Measurements from ENCODE around the gene ZFY.
A peak's percentile ranks its signal among the peaks of the same experiment; 100 is the strongest.

DNA sequence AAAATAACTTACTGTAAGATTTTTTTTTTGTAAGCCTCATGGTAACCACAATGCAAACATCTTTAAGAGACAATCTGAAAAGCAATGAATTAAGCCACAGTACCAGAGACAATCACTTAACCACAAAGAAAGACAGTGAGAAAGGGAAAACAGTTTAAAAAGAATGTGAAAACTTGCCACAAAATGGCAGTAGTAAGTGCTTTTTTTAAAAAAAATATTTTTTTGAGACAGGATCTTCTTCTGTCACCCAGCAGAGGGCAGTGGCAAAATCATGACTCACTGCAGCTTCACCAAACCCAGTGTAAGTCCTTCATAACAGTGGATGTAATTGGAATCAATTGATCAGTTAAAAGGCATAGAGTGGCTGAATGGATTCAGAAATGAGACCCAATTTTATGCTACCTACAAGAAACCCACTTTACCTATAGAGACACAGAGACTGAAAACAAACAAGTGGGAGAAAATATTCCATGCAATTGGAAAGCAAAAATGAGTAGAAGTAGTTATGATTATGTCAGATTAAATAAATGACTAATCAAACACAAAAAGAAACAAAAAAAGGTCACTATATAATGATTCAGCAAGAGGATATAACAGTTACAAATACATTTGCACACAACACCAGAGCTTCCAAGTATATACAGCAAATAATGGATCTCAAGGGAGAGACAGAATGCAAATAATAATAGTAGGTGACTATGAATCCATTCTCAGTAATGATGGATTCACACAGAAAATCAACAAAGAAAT, 21.9 kb upstream of the ZFY start:
- TF ChIP-seq ZNF274 (IDR thresholded peaks at IDR 0.05; ENCODE audit: borderline replicate concordance, extremely low read depth, low read length) (no peak), RBBP5 (IDR thresholded peaks at IDR 0.05; ENCODE audit: borderline replicate concordance, low read depth, low read length) (no peak), YY1 (IDR thresholded peaks at IDR 0.05; ENCODE audit: low read depth, low read length) (no peak), EZH2 (IDR thresholded peaks at IDR 0.05; ENCODE audit: low read depth, low read length, severe bottlenecking) (no peak), CHD1 (IDR thresholded peaks at IDR 0.05; ENCODE audit: low read depth, low read length) (no peak), POLR2A (IDR thresholded peaks at IDR 0.05; ENCODE audit: control extremely low read depth in 1 of 2, low read depth in 2 of 2, low read length in 2 of 2) (no peak), RXRA (IDR thresholded peaks at IDR 0.05; ENCODE audit: insufficient read depth, low read depth, low read length) (no peak), BACH1 (IDR thresholded peaks at IDR 0.05; ENCODE audit: low read length) (no peak)
- TF ChIP-seq, protein P1, sequence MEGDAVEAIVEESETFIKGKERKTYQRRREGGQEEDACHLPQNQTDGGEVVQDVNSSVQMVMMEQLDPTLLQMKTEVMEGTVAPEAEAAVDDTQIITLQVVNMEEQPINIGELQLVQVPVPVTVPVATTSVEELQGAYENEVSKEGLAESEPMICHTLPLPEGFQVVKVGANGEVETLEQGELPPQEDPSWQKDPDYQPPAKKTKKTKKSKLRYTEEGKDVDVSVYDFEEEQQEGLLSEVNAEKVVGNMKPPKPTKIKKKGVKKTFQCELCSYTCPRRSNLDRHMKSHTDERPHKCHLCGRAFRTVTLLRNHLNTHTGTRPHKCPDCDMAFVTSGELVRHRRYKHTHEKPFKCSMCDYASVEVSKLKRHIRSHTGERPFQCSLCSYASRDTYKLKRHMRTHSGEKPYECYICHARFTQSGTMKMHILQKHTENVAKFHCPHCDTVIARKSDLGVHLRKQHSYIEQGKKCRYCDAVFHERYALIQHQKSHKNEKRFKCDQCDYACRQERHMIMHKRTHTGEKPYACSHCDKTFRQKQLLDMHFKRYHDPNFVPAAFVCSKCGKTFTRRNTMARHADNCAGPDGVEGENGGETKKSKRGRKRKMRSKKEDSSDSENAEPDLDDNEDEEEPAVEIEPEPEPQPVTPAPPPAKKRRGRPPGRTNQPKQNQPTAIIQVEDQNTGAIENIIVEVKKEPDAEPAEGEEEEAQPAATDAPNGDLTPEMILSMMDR (IDR thresholded peaks at IDR 0.05; ENCODE audit: control extremely low read depth in 1 of 3, insufficient read depth in 1 of 3, low read depth in 1 of 3, low read length in 3 of 3), result peak in 2 of 3 experiments; percentile 28 to 31; a peak in 2 of 4 replicates
- TF ChIP-seq, protein P2, sequence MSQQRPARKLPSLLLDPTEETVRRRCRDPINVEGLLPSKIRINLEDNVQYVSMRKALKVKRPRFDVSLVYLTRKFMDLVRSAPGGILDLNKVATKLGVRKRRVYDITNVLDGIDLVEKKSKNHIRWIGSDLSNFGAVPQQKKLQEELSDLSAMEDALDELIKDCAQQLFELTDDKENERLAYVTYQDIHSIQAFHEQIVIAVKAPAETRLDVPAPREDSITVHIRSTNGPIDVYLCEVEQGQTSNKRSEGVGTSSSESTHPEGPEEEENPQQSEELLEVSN (IDR thresholded peaks at IDR 0.05), result no peak
- TF ChIP-seq, protein P3, sequence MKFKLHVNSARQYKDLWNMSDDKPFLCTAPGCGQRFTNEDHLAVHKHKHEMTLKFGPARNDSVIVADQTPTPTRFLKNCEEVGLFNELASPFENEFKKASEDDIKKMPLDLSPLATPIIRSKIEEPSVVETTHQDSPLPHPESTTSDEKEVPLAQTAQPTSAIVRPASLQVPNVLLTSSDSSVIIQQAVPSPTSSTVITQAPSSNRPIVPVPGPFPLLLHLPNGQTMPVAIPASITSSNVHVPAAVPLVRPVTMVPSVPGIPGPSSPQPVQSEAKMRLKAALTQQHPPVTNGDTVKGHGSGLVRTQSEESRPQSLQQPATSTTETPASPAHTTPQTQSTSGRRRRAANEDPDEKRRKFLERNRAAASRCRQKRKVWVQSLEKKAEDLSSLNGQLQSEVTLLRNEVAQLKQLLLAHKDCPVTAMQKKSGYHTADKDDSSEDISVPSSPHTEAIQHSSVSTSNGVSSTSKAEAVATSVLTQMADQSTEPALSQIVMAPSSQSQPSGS (IDR thresholded peaks at IDR 0.05; ENCODE audit: low read length), result no peak

Measured in H1 (cell line).